Measurements from ENCODE around the gene MAN1C1.

DNA sequence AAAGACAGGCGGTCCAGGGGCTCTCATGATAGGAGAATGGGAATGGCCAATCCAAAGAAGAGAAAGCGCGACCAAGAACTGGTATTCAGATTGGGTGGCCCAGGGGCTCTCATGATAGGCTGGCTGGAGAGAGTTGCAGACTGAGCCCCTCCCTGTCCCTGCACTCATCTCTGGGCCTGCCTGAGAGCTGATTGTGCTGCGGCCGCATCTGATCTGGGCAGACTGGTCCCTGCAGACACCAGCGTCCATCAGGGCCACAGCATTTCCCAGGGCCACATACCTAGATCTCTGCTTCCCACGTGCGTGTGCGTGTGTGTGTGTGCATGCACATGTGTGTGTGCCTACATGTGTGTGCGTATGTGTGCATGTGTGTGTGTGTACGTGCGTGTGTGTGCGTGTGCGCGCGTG is 30.4 kb upstream of the MAN1C1 start:
- TF ChIP-seq, protein P1, sequence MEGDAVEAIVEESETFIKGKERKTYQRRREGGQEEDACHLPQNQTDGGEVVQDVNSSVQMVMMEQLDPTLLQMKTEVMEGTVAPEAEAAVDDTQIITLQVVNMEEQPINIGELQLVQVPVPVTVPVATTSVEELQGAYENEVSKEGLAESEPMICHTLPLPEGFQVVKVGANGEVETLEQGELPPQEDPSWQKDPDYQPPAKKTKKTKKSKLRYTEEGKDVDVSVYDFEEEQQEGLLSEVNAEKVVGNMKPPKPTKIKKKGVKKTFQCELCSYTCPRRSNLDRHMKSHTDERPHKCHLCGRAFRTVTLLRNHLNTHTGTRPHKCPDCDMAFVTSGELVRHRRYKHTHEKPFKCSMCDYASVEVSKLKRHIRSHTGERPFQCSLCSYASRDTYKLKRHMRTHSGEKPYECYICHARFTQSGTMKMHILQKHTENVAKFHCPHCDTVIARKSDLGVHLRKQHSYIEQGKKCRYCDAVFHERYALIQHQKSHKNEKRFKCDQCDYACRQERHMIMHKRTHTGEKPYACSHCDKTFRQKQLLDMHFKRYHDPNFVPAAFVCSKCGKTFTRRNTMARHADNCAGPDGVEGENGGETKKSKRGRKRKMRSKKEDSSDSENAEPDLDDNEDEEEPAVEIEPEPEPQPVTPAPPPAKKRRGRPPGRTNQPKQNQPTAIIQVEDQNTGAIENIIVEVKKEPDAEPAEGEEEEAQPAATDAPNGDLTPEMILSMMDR (conservative IDR thresholded peaks at IDR 0.05 in 1 of 2, IDR thresholded peaks at IDR 0.05 in 1 of 2; ENCODE audit: low read depth in 1 of 2, low read length in 2 of 2): no peak
- TF ChIP-seq EZH2 (IDR thresholded peaks at IDR 0.05; ENCODE audit: low read length, missing control alignments): no peak

All from fibroblast of lung (primary cell).